Measurements from ENCODE around the gene NPIPB8.
"Not testable (repeated sequence)": the region's sequence is repeated elsewhere in the genome, so short reads cannot be mapped to it uniquely, and the experiment has no call there.

Gene NPIPB8

DNA sequence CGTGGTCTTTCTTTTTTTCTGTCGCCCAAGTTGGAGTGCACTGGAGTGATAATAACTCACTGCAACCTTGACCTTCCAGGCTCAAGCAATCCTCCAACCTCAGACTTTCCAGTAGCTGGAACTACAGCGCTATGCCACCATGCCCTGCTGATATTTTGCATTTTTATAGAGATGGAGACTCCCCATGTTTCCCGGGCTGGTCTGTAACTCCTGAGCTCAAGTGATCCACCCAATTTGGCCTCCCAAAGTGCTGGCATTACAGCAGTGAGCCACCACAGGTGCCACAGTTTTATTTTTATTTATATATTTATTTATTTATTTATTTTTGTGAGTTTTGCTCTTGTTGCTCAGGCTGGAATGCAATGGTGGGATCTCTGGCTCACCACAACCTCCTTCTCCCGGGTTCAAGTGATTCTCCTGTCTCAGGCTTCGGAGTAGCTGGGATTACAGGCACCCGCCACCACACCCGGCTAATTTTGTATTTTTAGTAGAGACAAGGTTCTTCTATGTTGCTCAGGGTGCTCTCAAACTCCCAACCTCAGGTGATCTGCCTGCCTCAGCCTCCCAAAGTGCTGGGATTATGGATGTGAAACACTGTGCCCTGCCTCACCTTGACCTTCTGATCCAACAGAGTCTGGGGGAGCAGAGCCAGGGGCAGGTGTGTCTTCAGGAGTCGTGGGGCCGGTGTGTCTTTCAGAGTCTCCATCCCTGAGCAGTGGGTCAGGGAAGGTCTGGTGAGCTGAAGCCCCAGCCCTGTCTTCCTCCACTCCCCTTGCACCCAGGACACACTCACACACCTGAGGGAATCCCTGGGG lies 30.0 kb upstream of the NPIPB8 start:
- DNase-seq, result not testable (repeated sequence)

GRCh38 chr16:28608496-28608808 lies 29.4 kb upstream of the NPIPB8 start:
- DNase-seq, result not testable (repeated sequence)

GRCh38 chr16:28608867-28609596 lies 28.8 kb upstream of the NPIPB8 start:
- DNase-seq, result not testable (repeated sequence)

GRCh38 chr16:28609631-28610594 lies 28.0 kb upstream of the NPIPB8 start, which contains the start of gene SULT1A1:
Gene SULT1A1 (minus strand): TSS chr16:28610044. CDS start chr16:28608855, 1,189 bp downstream.
- no peak for DNase-seq

- DNase-seq, result no peak
Measured at GRCh38 chr16:28610595-28611191, 27.2 kb upstream of the NPIPB8 start.

DNA sequence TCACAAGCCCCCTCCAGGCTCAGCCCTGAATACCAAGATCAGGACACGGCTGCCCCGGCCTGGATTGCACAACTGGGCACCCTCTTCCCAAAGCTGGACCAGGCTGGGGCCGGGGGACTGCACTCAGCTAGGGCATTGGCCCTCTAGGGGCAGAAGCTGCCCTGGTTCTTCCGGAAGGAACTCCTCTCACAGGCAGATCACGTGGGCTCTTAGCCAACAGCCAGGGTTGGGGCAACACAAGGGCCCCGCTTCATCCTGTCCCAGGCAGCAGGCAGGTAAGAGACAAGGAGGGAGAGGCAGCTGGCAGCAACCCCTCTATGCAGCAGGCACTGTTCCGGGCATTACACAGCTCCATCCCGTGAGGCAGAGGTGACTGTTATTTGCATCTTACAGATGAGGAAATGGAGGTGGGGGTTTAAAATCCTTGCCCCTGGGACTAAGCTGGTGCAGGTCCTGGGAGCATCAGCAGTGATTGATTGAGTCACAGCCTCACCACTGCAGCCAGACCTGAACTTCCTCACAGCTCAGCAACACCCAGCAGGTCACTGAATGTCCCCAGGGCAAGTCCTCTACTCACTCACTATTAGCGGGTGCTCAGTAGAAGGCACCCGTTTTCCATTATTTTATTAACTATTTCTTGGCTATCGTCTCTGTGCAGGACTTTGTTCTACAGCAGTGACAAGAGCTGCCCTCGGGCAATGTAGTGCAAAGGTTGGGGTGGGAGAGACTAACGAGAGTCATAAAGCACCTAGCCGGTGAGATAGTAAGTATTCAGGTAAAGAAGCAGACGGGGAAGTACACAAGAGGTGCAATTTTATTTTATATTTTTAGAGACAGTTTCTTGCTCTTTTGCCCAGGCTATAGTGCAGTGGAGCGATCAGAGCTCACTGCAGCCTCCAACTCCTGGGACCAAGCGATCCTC lies 25.2 kb upstream of the NPIPB8 start:
- DNase-seq, result not testable (repeated sequence)

GRCh38 chr16:28613912-28614311 lies 24.0 kb upstream of the NPIPB8 start:
- DNase-seq, result not testable (repeated sequence)

DNA sequence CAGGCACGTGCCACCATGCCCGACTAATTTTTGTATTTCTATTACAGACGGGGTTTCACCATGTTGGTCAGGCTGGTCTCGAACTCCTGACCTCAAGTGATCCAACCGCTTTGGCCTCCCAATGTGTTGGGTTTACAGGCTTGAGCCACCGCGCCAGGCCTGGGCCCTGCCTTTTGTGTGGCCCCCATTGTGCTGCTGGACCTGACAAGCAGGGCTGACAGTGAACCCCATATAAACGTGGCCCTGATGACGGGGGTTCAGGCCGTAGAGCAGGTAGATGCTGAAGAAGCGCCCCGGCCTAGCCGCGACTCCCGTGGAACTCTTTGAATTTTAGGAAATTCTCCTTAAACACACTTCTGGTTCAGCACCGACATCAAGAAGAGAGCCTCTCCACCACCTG lies 23.3 kb upstream of the NPIPB8 start:
- not testable (repeated sequence) for DNase-seq

GRCh38 chr16:28615486-28616223 lies 22.2 kb upstream of the NPIPB8 start:
- not testable (repeated sequence) for DNase-seq

GRCh38 chr16:28616224-28616577 lies 21.7 kb upstream of the NPIPB8 start:
- DNase-seq, result not testable (repeated sequence)

GRCh38 chr16:28616636-28617035 lies 21.2 kb upstream of the NPIPB8 start:
- no peak for DNase-seq

- no peak for DNase-seq
Measured at GRCh38 chr16:28617874-28618273, 20.0 kb upstream of the NPIPB8 start.

GRCh38 chr16:28620316-28620715 lies 17.5 kb upstream of the NPIPB8 start:
- DNase-seq, result not testable (repeated sequence)

GRCh38 chr16:28621481-28622155 lies 16.2 kb upstream of the NPIPB8 start:
- no peak for DNase-seq

DNA sequence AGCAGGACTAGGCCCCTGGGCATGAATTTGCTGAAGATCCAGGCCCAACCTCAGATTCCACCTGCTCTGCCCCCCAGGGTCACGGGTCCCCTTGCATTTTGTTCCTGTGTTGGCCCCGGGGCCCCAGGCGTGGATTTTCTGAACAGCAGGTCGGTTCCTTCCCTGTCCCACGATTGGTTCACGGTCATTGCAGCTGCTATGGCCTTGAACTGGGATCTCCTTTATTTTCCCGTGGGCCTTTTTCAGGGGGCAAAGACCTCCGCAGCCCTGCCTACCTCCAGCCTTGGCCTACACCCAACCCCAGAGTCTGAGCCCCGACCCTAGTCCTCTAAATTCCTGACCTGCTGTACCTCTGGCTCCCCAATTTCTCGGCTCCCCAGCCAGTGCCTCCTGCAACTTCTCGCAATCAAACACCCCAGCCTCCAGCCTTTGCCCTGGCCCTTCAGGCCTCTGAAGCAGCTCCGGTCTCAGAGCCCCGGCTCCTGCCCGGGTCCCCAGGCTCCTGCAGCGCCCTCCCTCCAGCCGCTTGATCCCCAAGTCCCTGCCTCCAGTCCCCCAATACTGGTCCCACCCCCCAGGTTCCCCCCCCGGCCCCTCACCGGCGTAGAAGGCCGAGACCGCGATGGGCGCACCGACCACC lies 15.2 kb upstream of the NPIPB8 start:
- not testable (repeated sequence) for DNase-seq

GRCh38 chr16:28623172-28623711 lies 14.6 kb upstream of the NPIPB8 start:
- no peak for DNase-seq

- DNase-seq, result not testable (repeated sequence)
Measured at GRCh38 chr16:28630905-28631304, 7.0 kb upstream of the NPIPB8 start.

DNA sequence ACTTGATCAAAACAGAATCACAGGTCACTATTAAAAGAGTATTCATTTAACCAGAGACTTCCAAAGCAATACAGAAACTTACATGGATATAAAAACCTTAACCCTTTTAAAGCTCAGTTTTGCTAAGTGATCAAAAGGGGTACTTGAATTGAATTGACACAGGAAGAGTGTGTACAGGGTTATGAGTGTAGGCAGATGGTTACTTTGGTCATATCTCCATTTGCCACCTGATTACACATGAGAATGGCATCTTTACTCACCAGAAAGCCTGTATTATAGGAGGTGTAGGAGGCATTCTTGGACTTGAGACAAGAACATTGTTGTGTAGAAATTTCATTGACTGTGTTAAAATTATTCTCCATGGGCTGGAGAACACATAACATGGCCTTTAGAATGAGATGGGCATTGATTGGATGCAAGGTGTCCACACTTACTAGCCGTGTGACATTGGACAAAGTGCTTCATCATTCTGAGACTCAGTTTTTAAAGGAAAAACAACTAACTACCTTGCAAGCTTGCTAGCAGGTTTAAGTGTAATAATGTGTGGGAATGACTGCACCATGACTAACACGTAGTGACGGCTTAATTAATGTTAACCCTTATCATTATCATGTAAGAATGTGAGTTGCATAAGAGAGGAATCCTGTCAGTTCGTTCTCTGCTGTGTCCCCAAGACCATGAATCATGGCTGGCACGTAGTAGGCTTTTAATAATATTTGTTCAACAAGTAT lies 1.6 kb upstream of the NPIPB8 start:
- DNase-seq, result not testable (repeated sequence)

GRCh38 chr16:28638359-28638758 lies 494 bp downstream of the NPIPB8 start:
- not testable (repeated sequence) for DNase-seq

Measured in amniotic stem cell (primary cell).